Measurements from ENCODE around the gene PLXNA2. TPM values are rescaled to one million over a fixed set of nuclear protein-coding genes. Genes with fewer than 3 reads are reported as not detected.

PLXNA2 gene
- total and polyA plus RNA-seq, 2 of the 13 experiments (the other 11 are each of a cell fraction or from before 2014, with no cell fraction given): 1.1 to 2.1 TPM

DNA sequence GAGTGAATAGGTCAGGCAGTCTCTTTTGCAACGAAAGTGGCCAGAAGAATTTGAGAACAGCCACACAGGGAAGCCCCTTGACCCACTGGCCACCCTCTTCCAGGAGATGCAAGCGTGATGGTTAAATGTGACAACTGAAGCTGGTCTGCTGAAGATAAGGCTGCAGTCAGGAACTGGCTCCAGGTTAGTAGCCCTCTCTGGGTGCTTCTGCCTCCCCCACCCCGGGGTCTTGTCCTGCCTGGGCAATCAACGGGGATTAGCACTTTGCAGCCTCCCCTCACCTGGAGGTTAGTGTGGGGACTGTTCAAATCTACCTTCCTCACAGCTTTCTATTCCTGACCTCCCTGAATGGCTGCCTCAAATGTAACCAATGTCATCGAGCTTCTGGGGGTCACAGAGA is 125.9 kb downstream of the PLXNA2 start (continued):
- TF ChIP-seq ZBTB46 (CRISPR knock-in tag; IDR thresholded peaks at IDR 0.05; ENCODE audit: borderline replicate concordance): no peak

DNA sequence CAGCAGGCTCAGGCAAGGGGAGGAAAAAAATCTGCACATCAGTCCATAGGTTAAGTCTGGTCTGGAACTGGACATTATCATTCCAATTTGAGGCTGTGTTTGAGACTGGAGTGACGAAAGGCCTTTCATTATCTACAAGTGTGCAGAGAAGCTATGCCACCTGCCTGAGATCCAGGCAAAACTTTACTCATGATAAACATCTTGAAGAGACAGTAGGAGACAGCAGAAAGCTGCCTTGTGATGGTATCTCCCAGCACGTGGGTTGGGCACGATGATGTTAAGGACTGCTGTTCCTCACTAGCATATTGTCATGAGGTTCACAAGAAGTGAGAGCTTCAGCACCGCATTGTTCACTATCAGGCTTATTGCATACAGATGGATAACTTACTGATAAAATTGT is 126.4 kb downstream of the PLXNA2 start:
- no peaks in the 10 kb centered on the region for H4K20me1 ChIP-seq (ENCODE audit: insufficient read depth, low read length)
- H3K79me2 ChIP-seq (ENCODE audit: insufficient read depth, low read length): no peaks in the 10 kb centered on the region
- no peak for TF ChIP-seq ZNF335 (CRISPR knock-in tag; IDR thresholded peaks at IDR 0.05)
- no peak for TF ChIP-seq TRIM24 (CRISPR knock-in tag; IDR thresholded peaks at IDR 0.05)
- TF ChIP-seq ZBTB25 (CRISPR knock-in tag; IDR thresholded peaks at IDR 0.05): no peak
- no peak for TF ChIP-seq SSRP1 (CRISPR knock-in tag; IDR thresholded peaks at IDR 0.05)
- TF ChIP-seq DMTF1 (CRISPR knock-in tag; IDR thresholded peaks at IDR 0.05): no peak
- TF ChIP-seq ZNF674 (CRISPR knock-in tag; IDR thresholded peaks at IDR 0.05; ENCODE audit: low read depth): no peak
- no peak for TF ChIP-seq ETS1 (CRISPR knock-in tag; IDR thresholded peaks at IDR 0.05)
- no peak for TF ChIP-seq RAD21 (CRISPR knock-in tag; IDR thresholded peaks at IDR 0.05)
- TF ChIP-seq CENPBD1 (CRISPR knock-in tag; IDR thresholded peaks at IDR 0.05; ENCODE audit: borderline replicate concordance, low read depth): no peak
- TF ChIP-seq REXO4 (CRISPR knock-in tag; IDR thresholded peaks at IDR 0.05; ENCODE audit: borderline replicate concordance): no peak
- TF ChIP-seq ZNF225 (CRISPR knock-in tag; IDR thresholded peaks at IDR 0.05): no peak
- no peak for TF ChIP-seq MTA3 (CRISPR knock-in tag; IDR thresholded peaks at IDR 0.05)
- TF ChIP-seq ZNF746 (CRISPR knock-in tag; IDR thresholded peaks at IDR 0.05): no peak
- no peaks in the 10 kb centered on the region for H3K36me3 ChIP-seq (replicated peaks in 1 of 2; ENCODE audit: control insufficient read depth in 1 of 2, insufficient read depth in 2 of 2, low read length in 2 of 2)
- no peak overlapping the region for H3K4me2 ChIP-seq (ENCODE audit: low read depth, low read length)
- no peak for DNase-seq (ENCODE audit: low spot score)
- no TSS peak for BruUV-seq (replicated peaks)
- no peak overlapping the region for H3K9ac ChIP-seq (ENCODE audit: insufficient read depth, low read depth, low read length)
- intact Hi-C loops (cut with micrococcal nuclease; ENCODE audit: unreplicated experiment) (loop anchor here (5.0 kb wide), 1 partner anchor 119 kb away; no protein-coding TSS in a partner anchor), in situ Hi-C loops (cut with HindIII; ENCODE audit: extremely low pct_ligation_motif_present, low pct_unique_long_range_greater_than_20kb) (no loop called here)
- POLR2A ChIA-PET: no interaction called here
- H3K27me3 ChIP-seq (ENCODE audit: control insufficient read depth in 1 of 2, insufficient read depth in 2 of 2, low read length in 2 of 2): no peaks in the 10 kb centered on the region
- WGBS (ENCODE audit: low lambda C conversion rate): 68% methylated on average over 4 of the region's 4 CpGs
- no peak overlapping the region for H3K4me3 ChIP-seq (replicated peaks in 1 of 3; ENCODE audit: insufficient read depth in 1 of 3, low read depth in 2 of 3, low read length in 3 of 3)
- H3K27ac ChIP-seq (ENCODE audit: extremely low read length, insufficient read depth, low read length): no peak overlapping the region
- H3K4me1 ChIP-seq (ENCODE audit: insufficient read depth, low read length): peaks cover 64% of the 10 kb centered on the region
- H2AFZ ChIP-seq (ENCODE audit: low read length): no peak overlapping the region
- no peak for FAIRE-seq
- H3K9me3 ChIP-seq (ENCODE audit: low read length): no peaks in the 10 kb centered on the region
- no peak for ATAC-seq
- CTCF ChIA-PET (ENCODE audit: low intra/inter-chr PET ratio, low total read pairs): no interaction called here

All from HepG2 (cell line).